ENCODE measurements around the gene CLMP.

CLMP gene

DNA sequence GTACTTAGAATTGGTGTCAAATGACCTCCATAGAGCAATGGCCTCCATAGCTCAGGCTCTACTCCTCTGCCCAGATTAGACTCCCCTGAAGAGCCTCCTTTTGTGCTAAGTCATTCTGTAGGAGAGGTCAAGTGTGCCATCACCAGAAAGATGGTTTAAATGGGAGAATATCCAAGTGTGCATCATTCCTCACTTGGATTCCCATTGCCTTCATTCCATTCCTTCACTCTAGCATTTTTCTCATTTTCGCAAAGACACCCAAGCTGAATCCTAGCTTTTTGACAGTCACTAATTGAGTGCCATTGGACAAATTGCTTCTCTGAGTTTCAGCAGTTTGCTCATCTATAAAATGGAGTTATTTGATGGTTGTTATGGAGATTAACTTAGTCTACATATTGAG, 16.9 kb downstream of the CLMP start:
- H3K27me3 ChIP-seq (ENCODE audit: insufficient read depth, low read length): no peaks in the 10 kb centered on the region
- no peak overlapping the region for H3K27ac ChIP-seq (ENCODE audit: low read depth, low read length)
- H3K36me3 ChIP-seq (ENCODE audit: insufficient read depth, low read length): no peaks in the 10 kb centered on the region
- H3K4me1 ChIP-seq (ENCODE audit: insufficient read depth, low read length): peaks cover 55% of the 10 kb centered on the region
- H3K9me3 ChIP-seq (ENCODE audit: insufficient read depth, low read depth, low read length): no peaks in the 10 kb centered on the region
- no peak overlapping the region for H3K4me3 ChIP-seq (ENCODE audit: low read length)
- 84% methylated on average over 1 of the region's 1 CpG for WGBS
- H3K9ac ChIP-seq (ENCODE audit: low read depth, low read length): no peak overlapping the region

- Histone ChIP-seq H3K27me3 (ENCODE audit: insufficient read depth, low read length) (no peaks in the 10 kb centered on the region), H3K36me3 (ENCODE audit: insufficient read depth, low read length) (no peaks in the 10 kb centered on the region), H3K9ac (ENCODE audit: low read depth, low read length) (no peak overlapping the region), H3K4me3 (ENCODE audit: low read length) (no peak overlapping the region), H3K9me3 (ENCODE audit: insufficient read depth, low read depth, low read length) (no peaks in the 10 kb centered on the region), H3K4me1 (ENCODE audit: insufficient read depth, low read length) (peaks cover 53% of the 10 kb centered on the region), H3K27ac (ENCODE audit: low read depth, low read length) (no peak overlapping the region)
- WGBS: 93% methylated on average over 2 of the region's 2 CpGs
These were observed 18.3 kb downstream of the CLMP start for GRCh38 chr11:123176785-123177184.

DNA sequence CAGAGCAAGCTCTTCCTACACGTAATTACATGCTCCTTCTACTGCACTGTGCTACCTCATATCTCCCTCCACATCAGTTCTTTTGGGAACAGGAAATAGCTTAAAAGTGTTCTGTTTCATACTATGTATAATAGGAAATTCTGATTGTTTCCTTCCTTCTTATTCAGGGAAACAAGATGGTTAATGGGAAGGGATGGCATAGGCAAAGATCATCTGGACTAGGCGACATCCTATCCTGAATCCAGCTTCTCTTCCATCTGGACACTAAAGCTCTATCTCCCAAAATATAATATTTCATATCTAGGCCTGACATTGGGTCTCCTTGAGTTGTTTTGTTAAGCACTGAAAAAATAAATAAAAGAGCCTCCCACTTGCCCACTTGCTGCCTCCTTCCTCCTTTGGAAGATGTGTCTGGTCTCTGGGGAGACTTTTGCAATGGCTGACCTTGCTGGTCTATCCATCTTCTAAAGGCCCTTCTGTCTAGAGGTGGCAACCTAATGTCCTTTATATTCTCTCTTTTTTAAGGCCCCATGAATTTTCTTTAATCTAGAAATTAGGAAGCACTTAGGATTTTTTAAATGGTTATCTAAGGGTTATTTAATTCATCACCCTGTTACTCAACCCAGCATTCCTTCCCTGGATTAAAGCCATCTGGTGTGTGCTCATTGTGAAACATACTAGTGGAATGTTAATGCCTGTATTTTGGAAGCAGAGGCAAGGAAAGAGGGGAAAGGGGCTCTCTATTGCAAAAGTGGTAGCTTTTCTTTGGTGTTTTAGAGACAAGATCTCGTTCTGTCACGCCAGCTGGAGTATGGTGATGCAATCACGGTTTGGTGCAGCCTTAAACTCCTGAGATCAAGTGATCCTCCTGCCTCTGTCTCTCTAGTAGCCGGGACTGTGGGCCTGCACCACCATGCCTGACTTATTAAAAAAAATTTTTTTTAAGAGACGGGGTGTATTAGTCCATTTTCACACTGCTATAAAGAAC, 20.6 kb downstream of the CLMP start:
- H3K27ac ChIP-seq (ENCODE audit: low read depth, low read length): peak overlapping the region; percentile 63; the same call in 1 of the 2 replicates
- WGBS: 78% methylated on average over 6 of the region's 7 CpGs
- H3K27me3 ChIP-seq (ENCODE audit: insufficient read depth, low read length): no peaks in the 10 kb centered on the region

DNA sequence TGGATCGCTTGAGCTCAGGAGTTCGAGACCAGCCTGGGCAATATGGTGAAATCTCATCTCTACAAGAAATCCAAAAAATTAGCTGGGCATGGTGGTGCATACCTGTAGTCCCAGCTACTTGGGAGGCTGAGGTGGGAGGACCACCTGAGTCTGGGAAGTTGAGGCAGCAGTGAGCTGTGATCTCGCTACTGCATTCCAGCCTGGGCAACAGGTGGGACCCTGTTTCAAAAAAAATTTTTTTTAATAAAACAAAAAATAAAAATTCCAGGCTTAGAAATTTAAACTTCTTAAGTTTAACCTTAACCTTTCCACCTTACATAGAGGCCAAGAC, 21.2 kb downstream of the CLMP start:
- Histone ChIP-seq H3K4me1 (ENCODE audit: insufficient read depth, low read length) (peaks cover 41% of the 10 kb centered on the region), H3K27me3 (ENCODE audit: insufficient read depth, low read length) (no peaks in the 10 kb centered on the region), H3K9me3 (ENCODE audit: insufficient read depth, low read depth, low read length) (no peaks in the 10 kb centered on the region), H3K36me3 (ENCODE audit: insufficient read depth, low read length) (no peaks in the 10 kb centered on the region), H3K27ac (ENCODE audit: low read depth, low read length) (no peak overlapping the region), H3K4me3 (ENCODE audit: low read length) (no peak overlapping the region), H3K9ac (ENCODE audit: low read depth, low read length) (no peak overlapping the region)
- WGBS: 98% methylated on average over 3 of the region's 3 CpGs

More for the DNA sequence above, 20.6 kb downstream of the CLMP start:
- no peak overlapping the region for H3K4me3 ChIP-seq (ENCODE audit: low read length)
- H3K9me3 ChIP-seq (ENCODE audit: insufficient read depth, low read depth, low read length): no peaks in the 10 kb centered on the region
- H3K4me1 ChIP-seq (ENCODE audit: insufficient read depth, low read length): peaks cover 40% of the 10 kb centered on the region
- H3K36me3 ChIP-seq (ENCODE audit: insufficient read depth, low read length): no peaks in the 10 kb centered on the region
- H3K9ac ChIP-seq (ENCODE audit: low read depth, low read length): no peak overlapping the region

GRCh38 chr11:123173040-123173855, 21.8 kb downstream of the CLMP start:
- H3K27me3 ChIP-seq (ENCODE audit: insufficient read depth, low read length): no peaks in the 10 kb centered on the region
- H3K9me3 ChIP-seq (ENCODE audit: insufficient read depth, low read depth, low read length): no peaks in the 10 kb centered on the region
- no peak overlapping the region for H3K9ac ChIP-seq (ENCODE audit: low read depth, low read length)
- H3K36me3 ChIP-seq (ENCODE audit: insufficient read depth, low read length): no peaks in the 10 kb centered on the region
- no peak overlapping the region for H3K27ac ChIP-seq (ENCODE audit: low read depth, low read length)
- no peak overlapping the region for H3K4me3 ChIP-seq (ENCODE audit: low read length)
- peaks cover 40% of the 10 kb centered on the region for H3K4me1 ChIP-seq (ENCODE audit: insufficient read depth, low read length)
- WGBS: 96% methylated on average over 4 of the region's 4 CpGs

DNA sequence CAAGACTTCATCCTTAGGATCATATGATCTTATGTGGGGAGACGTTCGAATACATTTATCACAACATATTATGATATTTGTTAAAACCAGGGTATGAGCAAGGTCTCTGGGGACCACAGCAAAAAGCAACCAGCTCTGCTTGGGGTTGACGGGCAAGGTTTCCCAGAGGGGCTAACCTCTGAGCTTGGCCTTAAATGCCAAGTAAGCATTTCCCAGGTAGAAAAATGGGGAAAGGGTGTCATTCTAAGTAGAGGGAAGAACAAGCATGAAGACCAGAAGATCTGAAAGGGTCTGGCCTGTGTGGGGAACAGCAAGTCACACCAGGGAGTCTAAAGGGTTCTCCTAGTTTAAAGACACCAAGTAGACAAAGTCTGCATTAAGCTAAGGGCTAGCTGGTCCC, 24.1 kb downstream of the CLMP start:
- H3K27me3 ChIP-seq (ENCODE audit: insufficient read depth, low read length): no peaks in the 10 kb centered on the region
- no peaks in the 10 kb centered on the region for H3K36me3 ChIP-seq (ENCODE audit: insufficient read depth, low read length)
- H3K9ac ChIP-seq (ENCODE audit: low read depth, low read length): no peak overlapping the region
- no peaks in the 10 kb centered on the region for H3K9me3 ChIP-seq (ENCODE audit: insufficient read depth, low read depth, low read length)
- H3K4me1 ChIP-seq (ENCODE audit: insufficient read depth, low read length): peaks cover 36% of the 10 kb centered on the region
- 94% methylated on average over 1 of the region's 3 CpGs for WGBS
- no peak overlapping the region for H3K4me3 ChIP-seq (ENCODE audit: low read length)
- no peak overlapping the region for H3K27ac ChIP-seq (ENCODE audit: low read depth, low read length)

DNA sequence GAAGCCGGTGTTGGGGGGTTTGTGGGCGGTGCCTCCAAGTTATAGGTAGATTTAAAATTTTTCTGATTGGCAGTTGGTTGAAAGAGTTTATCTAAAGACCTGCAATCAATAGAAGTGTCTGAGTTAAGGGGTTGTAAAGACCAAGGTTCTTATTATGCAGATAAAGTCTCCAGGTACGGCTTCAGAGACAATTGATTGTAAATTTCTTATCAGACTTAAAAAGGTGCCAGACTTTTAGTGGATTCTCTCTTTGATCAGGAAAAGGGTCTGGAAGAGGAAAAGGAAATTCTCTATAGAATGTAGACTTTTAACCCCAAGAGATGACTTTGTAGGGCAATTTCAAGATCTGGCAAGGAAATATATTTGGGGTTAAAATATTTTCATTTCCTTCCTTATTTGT, 25.2 kb downstream of the CLMP start:
- Histone ChIP-seq H3K27ac (ENCODE audit: low read depth, low read length) (no peak overlapping the region), H3K4me1 (ENCODE audit: insufficient read depth, low read length) (peaks cover 28% of the 10 kb centered on the region), H3K9me3 (ENCODE audit: insufficient read depth, low read depth, low read length) (no peaks in the 10 kb centered on the region), H3K27me3 (ENCODE audit: insufficient read depth, low read length) (no peaks in the 10 kb centered on the region), H3K9ac (ENCODE audit: low read depth, low read length) (no peak overlapping the region), H3K4me3 (ENCODE audit: low read length) (no peak overlapping the region), H3K36me3 (ENCODE audit: insufficient read depth, low read length) (no peaks in the 10 kb centered on the region)
- 67% methylated on average over 3 of the region's 3 CpGs for WGBS

GRCh38 chr11:123168955-123169484, 26.0 kb downstream of the CLMP start:
- H3K9me3 ChIP-seq (ENCODE audit: insufficient read depth, low read depth, low read length): no peaks in the 10 kb centered on the region
- 59% methylated on average over 3 of the region's 3 CpGs for WGBS
- H3K27ac ChIP-seq (ENCODE audit: low read depth, low read length): no peak overlapping the region
- H3K4me3 ChIP-seq (ENCODE audit: low read length): no peak overlapping the region
- no peak overlapping the region for H3K9ac ChIP-seq (ENCODE audit: low read depth, low read length)
- no peaks in the 10 kb centered on the region for H3K27me3 ChIP-seq (ENCODE audit: insufficient read depth, low read length)
- H3K4me1 ChIP-seq (ENCODE audit: insufficient read depth, low read length): peaks cover 23% of the 10 kb centered on the region
- H3K36me3 ChIP-seq (ENCODE audit: insufficient read depth, low read length): no peaks in the 10 kb centered on the region

GRCh38 chr11:123168241-123168640, 26.8 kb downstream of the CLMP start:
- Histone ChIP-seq H3K9ac (ENCODE audit: low read depth, low read length) (no peak overlapping the region), H3K4me3 (ENCODE audit: low read length) (no peak overlapping the region), H3K9me3 (ENCODE audit: insufficient read depth, low read depth, low read length) (no peaks in the 10 kb centered on the region), H3K36me3 (ENCODE audit: insufficient read depth, low read length) (no peaks in the 10 kb centered on the region), H3K4me1 (ENCODE audit: insufficient read depth, low read length) (peaks cover 23% of the 10 kb centered on the region), H3K27ac (ENCODE audit: low read depth, low read length) (no peak overlapping the region), H3K27me3 (ENCODE audit: insufficient read depth, low read length) (no peaks in the 10 kb centered on the region)
- 86% methylated on average over 5 of the region's 5 CpGs for WGBS

DNA sequence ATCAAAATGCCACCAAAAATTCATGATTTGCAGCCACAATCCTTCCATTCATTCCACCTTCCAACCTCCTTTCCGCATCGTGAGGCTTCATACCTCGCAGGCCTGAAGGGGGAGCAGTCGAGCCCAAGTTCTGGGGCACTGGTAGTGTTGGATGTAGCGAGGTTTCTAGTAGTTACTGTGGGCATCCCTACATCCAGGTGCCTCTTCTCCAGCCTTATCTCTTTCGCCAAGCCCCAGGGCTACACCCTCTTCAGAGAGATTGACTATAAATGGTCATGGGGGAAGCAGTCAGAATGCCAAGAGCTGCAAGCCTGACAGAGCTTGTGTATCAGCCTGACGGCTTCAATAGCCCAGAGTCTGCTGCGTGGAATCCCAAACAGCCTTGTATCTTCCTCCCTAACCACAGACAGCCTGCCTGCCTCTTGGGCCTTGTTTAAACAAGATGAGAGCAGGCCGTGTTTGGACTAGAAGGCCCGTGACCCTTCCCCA, 28.9 kb downstream of the CLMP start:
- Histone ChIP-seq H3K9me3 (ENCODE audit: insufficient read depth, low read depth, low read length) (no peaks in the 10 kb centered on the region), H3K4me1 (ENCODE audit: insufficient read depth, low read length) (peaks cover 23% of the 10 kb centered on the region), H3K27ac (ENCODE audit: low read depth, low read length) (peak overlapping the region; percentile 41; the same call in 1 of the 2 replicates), H3K4me3 (ENCODE audit: low read length) (no peak overlapping the region), H3K27me3 (ENCODE audit: insufficient read depth, low read length) (no peaks in the 10 kb centered on the region), H3K9ac (ENCODE audit: low read depth, low read length) (no peak overlapping the region), H3K36me3 (ENCODE audit: insufficient read depth, low read length) (0 out of 2 replicates have a peak, but pooled peaks cover 2% of the 10 kb centered on the region)
- 43% methylated on average over 7 of the region's 10 CpGs for WGBS

Measured in HUES64 (cell line).